Testis (tissue), 2 donors: ENCODE results near the gene PRDX4.

Experiments
- POLR2A ChIP-seq: fragments of 450-650 bp; IDR thresholded peaks from one replicate; pipeline ENCODE4 v1.6.1; 2017; ENCODE audit warnings: antibody characterized with exemption, mild to moderate bottlenecking, moderate library complexity
- TF ChIP-seq, protein P1 (sequence below), 3 experiments: fragments of 450-650 bp in 2 of 3; fragments of 200-600 bp in 1 of 3; sonication (generic) in 1 of 3; IDR thresholded peaks; one replicate each; pipeline ENCODE4 v1.5.1; 2016 to 2019; ENCODE audit warnings: antibody characterized with exemption in 3 of 3, mild to moderate bottlenecking in 2 of 3, moderate library complexity in 1 of 3

GRCh38 chrX:23732704-23733103, 65.4 kb downstream of the PRDX4 start:
- TF ChIP-seq, protein P1, sequence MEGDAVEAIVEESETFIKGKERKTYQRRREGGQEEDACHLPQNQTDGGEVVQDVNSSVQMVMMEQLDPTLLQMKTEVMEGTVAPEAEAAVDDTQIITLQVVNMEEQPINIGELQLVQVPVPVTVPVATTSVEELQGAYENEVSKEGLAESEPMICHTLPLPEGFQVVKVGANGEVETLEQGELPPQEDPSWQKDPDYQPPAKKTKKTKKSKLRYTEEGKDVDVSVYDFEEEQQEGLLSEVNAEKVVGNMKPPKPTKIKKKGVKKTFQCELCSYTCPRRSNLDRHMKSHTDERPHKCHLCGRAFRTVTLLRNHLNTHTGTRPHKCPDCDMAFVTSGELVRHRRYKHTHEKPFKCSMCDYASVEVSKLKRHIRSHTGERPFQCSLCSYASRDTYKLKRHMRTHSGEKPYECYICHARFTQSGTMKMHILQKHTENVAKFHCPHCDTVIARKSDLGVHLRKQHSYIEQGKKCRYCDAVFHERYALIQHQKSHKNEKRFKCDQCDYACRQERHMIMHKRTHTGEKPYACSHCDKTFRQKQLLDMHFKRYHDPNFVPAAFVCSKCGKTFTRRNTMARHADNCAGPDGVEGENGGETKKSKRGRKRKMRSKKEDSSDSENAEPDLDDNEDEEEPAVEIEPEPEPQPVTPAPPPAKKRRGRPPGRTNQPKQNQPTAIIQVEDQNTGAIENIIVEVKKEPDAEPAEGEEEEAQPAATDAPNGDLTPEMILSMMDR (IDR thresholded peaks at IDR 0.05) = no peak
- no peak for TF ChIP-seq POLR2A
